COLO668 (cell line): ENCODE data around the gene SLC1A4.

ENCODE experiments used
- DNase-seq: peaks from one replicate; lab custom pipeline; 2025; ENCODE audit not compliant: unreplicated experiment; lab: John Stamatoyannopoulos, UW

Gene SLC1A4

GRCh38 chr2:65071499-65072180 lies 82.4 kb downstream of the SLC1A4 start:
- DNase-seq = no peak

GRCh38 chr2:65072181-65072970 lies 83.2 kb downstream of the SLC1A4 start:
- DNase-seq = no peak
